Activated naive CD4-positive, alpha-beta T cell treated with Interleukin-2 at 50 U/mL for 16 hours (primary cell): ENCODE data around the gene LRRIQ1.
"Not testable (repeated sequence)": the region's sequence is repeated elsewhere in the genome, so short reads cannot be mapped to it uniquely, and the experiment has no call there.

Source experiments
- DNase-seq: peaks from one replicate; pipeline ENCODE4 v3.0.0-alpha.2; 2020

Gene LRRIQ1

GRCh38 chr12:85065837-85066482 is 29.8 kb downstream of the LRRIQ1 start:
- no peak for DNase-seq

- no peak for DNase-seq
Observed at GRCh38 chr12:85072826-85073225, 36.7 kb downstream of the LRRIQ1 start.

GRCh38 chr12:85076688-85077430 is 40.7 kb downstream of the LRRIQ1 start:
- DNase-seq: no peak

- DNase-seq: no peak
Observed at GRCh38 chr12:85085066-85085465, 48.9 kb downstream of the LRRIQ1 start.

- DNase-seq: no peak
Observed at GRCh38 chr12:85089792-85090191, 53.6 kb downstream of the LRRIQ1 start.

GRCh38 chr12:85092814-85093370 is 56.7 kb downstream of the LRRIQ1 start:
- DNase-seq: no peak

GRCh38 chr12:85095501-85095900 is 59.4 kb downstream of the LRRIQ1 start:
- no peak for DNase-seq

GRCh38 chr12:85130646-85131045 is 94.5 kb downstream of the LRRIQ1 start:
- DNase-seq: no peak

- DNase-seq: no peak
Observed at GRCh38 chr12:85138833-85139232, 102.7 kb downstream of the LRRIQ1 start.

GRCh38 chr12:85147331-85147730 is 111.2 kb downstream of the LRRIQ1 start:
- DNase-seq: no peak

GRCh38 chr12:85152311-85152729 is 116.2 kb downstream of the LRRIQ1 start:
- no peak for DNase-seq

GRCh38 chr12:85155791-85156190 is 119.6 kb downstream of the LRRIQ1 start:
- no peak for DNase-seq

GRCh38 chr12:85156569-85156968 is 120.4 kb downstream of the LRRIQ1 start:
- DNase-seq: no peak

- DNase-seq: no peak
Observed at GRCh38 chr12:85157035-85157603, 121.0 kb downstream of the LRRIQ1 start.

GRCh38 chr12:85163752-85164321 is 127.7 kb downstream of the LRRIQ1 start:
- no peak for DNase-seq

GRCh38 chr12:85179680-85180270 is 143.6 kb downstream of the LRRIQ1 start:
- no peak for DNase-seq

GRCh38 chr12:85182699-85183098 is 146.5 kb downstream of the LRRIQ1 start:
- no peak for DNase-seq

- DNase-seq: no peak
Observed at GRCh38 chr12:85183855-85184254, 147.7 kb downstream of the LRRIQ1 start.

GRCh38 chr12:85186236-85186635 is 150.1 kb downstream of the LRRIQ1 start:
- no peak for DNase-seq

GRCh38 chr12:85188619-85189018 is 152.5 kb downstream of the LRRIQ1 start:
- no peak for DNase-seq

GRCh38 chr12:85190728-85191127 is 154.6 kb downstream of the LRRIQ1 start:
- no peak for DNase-seq

- DNase-seq: not testable (repeated sequence)
Observed at GRCh38 chr12:85203809-85204208, 167.7 kb downstream of the LRRIQ1 start.

GRCh38 chr12:85206543-85206942 is 170.4 kb downstream of the LRRIQ1 start:
- DNase-seq: no peak
